ENCODE results near the gene GAD1. TPM values are rescaled to one million over a fixed set of nuclear protein-coding genes. Genes with fewer than 3 reads are reported as not detected.
A peak's percentile ranks its signal among the peaks of the same experiment; 100 is the strongest.

The GAD1 gene
- total RNA-seq, 3 donors from 2014 or later (not counting 1 experiment from before 2014, with no cell fraction given): not detected

- intact Hi-C loops (cut with micrococcal nuclease): loop anchor here (10.0 kb wide), 1 partner anchor 1287 kb away; the partner anchor contains the start of gene DLX2
- peaks cover 67% of the 10 kb centered on the region for H3K4me1 ChIP-seq (ENCODE audit: control insufficient read depth, insufficient read depth, low read length)
- WGBS (ENCODE audit: insufficient coverage): 2% methylated on average over 67 of the region's 69 CpGs
- DNase-seq (peak in 1 of 2 donors; percentile 42), ATAC-seq (no peak)
- H3K27me3 Mint-ChIP-seq (ENCODE audit: low read depth in 2 of 2): peaks cover 79 to 84% of the 10 kb centered on the region in 2 donors
- H3K27me3 ChIP-seq (ENCODE audit: control insufficient read depth, insufficient read depth, low read length): peaks cover 84% of the 10 kb centered on the region
- peaks cover 4% of the 10 kb centered on the region for H3K9me3 ChIP-seq (ENCODE audit: control insufficient read depth, insufficient read depth, low read length)
- H3K27ac Mint-ChIP-seq: no peak overlapping the region
- H3K27ac ChIP-seq (ENCODE audit: low read length): no peak overlapping the region
- peaks cover 46 to 64% of the 10 kb centered on the region in 2 donors for H3K4me1 Mint-ChIP-seq
- H3K4me3 ChIP-seq (ENCODE audit: low read length): no peak overlapping the region
- no peaks in the 10 kb centered on the region for H3K36me3 ChIP-seq (ENCODE audit: control insufficient read depth, insufficient read depth, low read length)
- no peaks in the 10 kb centered on the region for H3K9me3 Mint-ChIP-seq
- no peaks in the 10 kb centered on the region for H3K36me3 Mint-ChIP-seq
- no peak for TF ChIP-seq CTCF (IDR thresholded peaks at IDR 0.05)
- H3K4me3 Mint-ChIP-seq: peak overlapping the region; percentile 78
Measured at GRCh38 chr2:170817093-170818035, 677 bp downstream of the GAD1 start.

- H3K9me3 ChIP-seq (ENCODE audit: control insufficient read depth, insufficient read depth, low read length): peaks cover 4% of the 10 kb centered on the region
Measured at GRCh38 chr2:170818036-170818751, 1.5 kb downstream of the GAD1 start.

GRCh38 chr2:170818752-170819470, 2.2 kb downstream of the GAD1 start:
- no peaks in the 10 kb centered on the region for H3K9me3 Mint-ChIP-seq
- ATAC-seq: no peak
- Histone ChIP-seq H3K4me1 (ENCODE audit: control insufficient read depth, insufficient read depth, low read length) (peaks cover 80% of the 10 kb centered on the region), H3K36me3 (ENCODE audit: control insufficient read depth, insufficient read depth, low read length) (no peaks in the 10 kb centered on the region), H3K4me3 (ENCODE audit: low read length) (no peak overlapping the region), H3K27ac (ENCODE audit: low read length) (no peak overlapping the region), H3K27me3 (ENCODE audit: control insufficient read depth, insufficient read depth, low read length) (peaks cover 86% of the 10 kb centered on the region), H3K9me3 (ENCODE audit: control insufficient read depth, insufficient read depth, low read length) (peaks cover 4% of the 10 kb centered on the region)
- intact Hi-C loops (cut with micrococcal nuclease): loop anchor here (10.0 kb wide), 1 partner anchor 1286 kb away; the partner anchor contains the start of gene DLX2
- H3K4me1 Mint-ChIP-seq: peaks cover 45 to 66% of the 10 kb centered on the region in 2 donors
- no peak for TF ChIP-seq CTCF (IDR thresholded peaks at IDR 0.05)
- H3K36me3 Mint-ChIP-seq: no peaks in the 10 kb centered on the region
- 11% methylated on average over 26 of the region's 30 CpGs for WGBS (ENCODE audit: insufficient coverage)
- peak overlapping the region; percentile 67 for H3K4me3 Mint-ChIP-seq
- DNase-seq: no peak
- peak overlapping the region in 1 of 2 donors; percentile 43 for H3K27ac Mint-ChIP-seq
- peaks cover 76% of the 10 kb centered on the region in 2 donors for H3K27me3 Mint-ChIP-seq (ENCODE audit: low read depth in 2 of 2)

More at GRCh38 chr2:170818036-170818751, 1.5 kb downstream of the GAD1 start:
- Histone ChIP-seq H3K4me1 (ENCODE audit: control insufficient read depth, insufficient read depth, low read length) (peaks cover 75% of the 10 kb centered on the region), H3K36me3 (ENCODE audit: control insufficient read depth, insufficient read depth, low read length) (no peaks in the 10 kb centered on the region), H3K27me3 (ENCODE audit: control insufficient read depth, insufficient read depth, low read length) (peaks cover 88% of the 10 kb centered on the region), H3K27ac (ENCODE audit: low read length) (no peak overlapping the region), H3K4me3 (ENCODE audit: low read length) (no peak overlapping the region)
- ATAC-seq (no peak), DNase-seq (peak in 1 of 2 donors; percentile 37)
- intact Hi-C loops (cut with micrococcal nuclease): loop anchor here (10.0 kb wide), 1 partner anchor 1287 kb away; the partner anchor contains the start of gene DLX2
- no peaks in the 10 kb centered on the region for H3K36me3 Mint-ChIP-seq
- peak overlapping the region in 1 of 2 donors; percentile 43 for H3K27ac Mint-ChIP-seq
- H3K4me1 Mint-ChIP-seq: peaks cover 51 to 70% of the 10 kb centered on the region in 2 donors
- no peaks in the 10 kb centered on the region for H3K9me3 Mint-ChIP-seq
- 5% methylated on average over 60 of the region's 60 CpGs for WGBS (ENCODE audit: insufficient coverage)
- peaks cover 80 to 82% of the 10 kb centered on the region in 2 donors for H3K27me3 Mint-ChIP-seq (ENCODE audit: low read depth in 2 of 2)
- no peak for TF ChIP-seq CTCF (IDR thresholded peaks at IDR 0.05)
- H3K4me3 Mint-ChIP-seq: peak overlapping the region; percentile 67
